ENCODE results near the gene PHF5A. TPM values are rescaled to one million over a fixed set of nuclear protein-coding genes. Genes with fewer than 3 reads are reported as not detected.
A peak's percentile ranks its signal among the peaks of the same experiment; 100 is the strongest.

PHF5A gene
- total and polyA plus RNA-seq, 7 experiments from 2014 or later: 22.4 to 63.9 (median 31.8) TPM

- ChIA-PET CTCF (no interaction called here), POLR2A (no interaction called here)
- H3K36me3 ChIP-seq (ENCODE audit: control insufficient read depth in 2 of 3, insufficient read depth in 3 of 3, low read length in 3 of 3): peaks cover 0 to 8% (median 0%) of the 10 kb centered on the region in 3 experiments
- no peak overlapping the region for H3K27ac ChIP-seq (ENCODE audit: low read depth, low read length)
- H3K36me3 Mint-ChIP-seq: peaks cover 0 to 10% (median 0%) of the 10 kb centered on the region in 5 donors
- H3K27me3 Mint-ChIP-seq: no peaks in the 10 kb centered on the region
- ATAC-seq (no peak), DNase-seq (no peak)
- H3K9me3 ChIP-seq (ENCODE audit: control insufficient read depth in 2 of 3, low read length in 3 of 3): no peaks in the 10 kb centered on the region
- no peak overlapping the region for H3K4me3 ChIP-seq (ENCODE audit: low read length)
- intact Hi-C loops (cut with micrococcal nuclease): no loop called here
- no peaks in the 10 kb centered on the region for H3K9me3 Mint-ChIP-seq
- no peaks in the 10 kb centered on the region for H3K27me3 ChIP-seq (ENCODE audit: control insufficient read depth in 2 of 2, insufficient read depth in 2 of 2, low read length in 2 of 2)
- H3K4me3 Mint-ChIP-seq: no peak overlapping the region
- no peaks in the 10 kb centered on the region for H3K4me1 ChIP-seq (ENCODE audit: control insufficient read depth in 2 of 2, insufficient read depth in 2 of 2, low read length in 2 of 2)
- H3K4me1 Mint-ChIP-seq: peaks cover 17 to 61% (median 51%) of the 10 kb centered on the region in 7 donors
- H3K27ac Mint-ChIP-seq: peak overlapping the region in 3 of 9 donors; percentile 28 to 73 (median 66)
Observed at GRCh38 chr22:41488596-41489385, 20.3 kb upstream of the PHF5A start.

GRCh38 chr22:41488076-41488475 lies 19.6 kb upstream of the PHF5A start:
- no peaks in the 10 kb centered on the region for H3K27me3 Mint-ChIP-seq
- H3K9me3 ChIP-seq (ENCODE audit: control insufficient read depth in 2 of 3, low read length in 3 of 3): no peaks in the 10 kb centered on the region
- H3K27ac ChIP-seq (ENCODE audit: low read depth, low read length): no peak overlapping the region
- H3K9me3 Mint-ChIP-seq: no peaks in the 10 kb centered on the region
- no peak for DNase-seq
- peaks cover 19 to 63% (median 53%) of the 10 kb centered on the region in 7 donors for H3K4me1 Mint-ChIP-seq
- intact Hi-C loops (cut with micrococcal nuclease): no loop called here
- POLR2A ChIA-PET: no interaction called here
- H3K36me3 ChIP-seq (ENCODE audit: control insufficient read depth in 2 of 3, insufficient read depth in 3 of 3, low read length in 3 of 3): peaks cover 0 to 8% (median 0%) of the 10 kb centered on the region in 3 experiments
- no peaks in the 10 kb centered on the region for H3K27me3 ChIP-seq (ENCODE audit: control insufficient read depth in 2 of 2, insufficient read depth in 2 of 2, low read length in 2 of 2)
- CTCF ChIA-PET: no interaction called here
- H3K27ac Mint-ChIP-seq: peak overlapping the region in 1 of 9 donors; percentile 66
- no peaks in the 10 kb centered on the region for H3K4me1 ChIP-seq (ENCODE audit: control insufficient read depth in 2 of 2, insufficient read depth in 2 of 2, low read length in 2 of 2)
- peaks cover 0 to 10% (median 0%) of the 10 kb centered on the region in 5 donors for H3K36me3 Mint-ChIP-seq
- H3K4me3 ChIP-seq (ENCODE audit: low read length): no peak overlapping the region
- no peak overlapping the region for H3K4me3 Mint-ChIP-seq
- no peak for ATAC-seq

GRCh38 chr22:41487037-41487935 lies 18.8 kb upstream of the PHF5A start:
- Mint-ChIP-seq H3K9me3 (no peaks in the 10 kb centered on the region), H3K36me3 (peaks cover 0 to 10% (median 0%) of the 10 kb centered on the region in 5 donors), H3K4me3 (no peak overlapping the region), H3K27me3 (no peaks in the 10 kb centered on the region), H3K4me1 (peaks cover 23 to 70% (median 60%) of the 10 kb centered on the region in 7 donors), H3K27ac (peak overlapping the region in 2 of 9 donors; percentile 3 to 30)
- no peaks in the 10 kb centered on the region for H3K9me3 ChIP-seq (ENCODE audit: control insufficient read depth in 2 of 3, low read length in 3 of 3)
- H3K27ac ChIP-seq (ENCODE audit: low read depth, low read length): no peak overlapping the region
- ChIA-PET CTCF (no interaction called here), POLR2A (no interaction called here)
- no peak for DNase-seq
- H3K4me3 ChIP-seq (ENCODE audit: low read length): no peak overlapping the region
- intact Hi-C loops (cut with micrococcal nuclease): no loop called here
- no peaks in the 10 kb centered on the region for H3K4me1 ChIP-seq (ENCODE audit: control insufficient read depth in 2 of 2, insufficient read depth in 2 of 2, low read length in 2 of 2)
- no peak for ATAC-seq
- no peaks in the 10 kb centered on the region for H3K27me3 ChIP-seq (ENCODE audit: control insufficient read depth in 2 of 2, insufficient read depth in 2 of 2, low read length in 2 of 2)
- peaks cover 0 to 8% (median 0%) of the 10 kb centered on the region in 3 experiments for H3K36me3 ChIP-seq (ENCODE audit: control insufficient read depth in 2 of 3, insufficient read depth in 3 of 3, low read length in 3 of 3)

GRCh38 chr22:41485033-41485432 lies 16.5 kb upstream of the PHF5A start:
- no peak overlapping the region for H3K27ac ChIP-seq (ENCODE audit: low read depth, low read length)
- CTCF ChIA-PET: interaction anchor here (0.6 kb wide), 1 partner anchor 78 kb away, joined by 3 read pairs; no protein-coding TSS in a partner anchor
- H3K36me3 Mint-ChIP-seq: peaks cover 0 to 10% (median 0%) of the 10 kb centered on the region in 5 donors

GRCh38 chr22:41482319-41482935 lies 13.9 kb upstream of the PHF5A start:
- H3K36me3 Mint-ChIP-seq: peaks cover 0 to 14% (median 0%) of the 10 kb centered on the region in 5 donors
- H3K4me3 ChIP-seq (ENCODE audit: low read length): no peak overlapping the region
- no peaks in the 10 kb centered on the region for H3K9me3 ChIP-seq (ENCODE audit: control insufficient read depth in 2 of 3, low read length in 3 of 3)
- CTCF ChIA-PET: no interaction called here
- no peak overlapping the region for H3K4me3 Mint-ChIP-seq
- H3K27ac Mint-ChIP-seq: peak overlapping the region in 4 of 9 donors; percentile 6 to 54 (median 20)
- H3K27ac ChIP-seq (ENCODE audit: low read depth, low read length): no peak overlapping the region
- ATAC-seq (no peak), DNase-seq (no peak)
- no peaks in the 10 kb centered on the region for H3K9me3 Mint-ChIP-seq
- POLR2A ChIA-PET: interaction anchor here (0.6 to 1.6 kb wide), 5 partner anchors 9 to 621 kb away, joined by 3 to 6 read pairs (median 4); partner anchors contain the start of genes ACO2 and PHF5A
- H3K4me1 Mint-ChIP-seq: peaks cover 18 to 67% (median 53%) of the 10 kb centered on the region in 7 donors
- peaks cover 0 to 14% (median 0%) of the 10 kb centered on the region in 3 experiments for H3K36me3 ChIP-seq (ENCODE audit: control insufficient read depth in 2 of 3, insufficient read depth in 3 of 3, low read length in 3 of 3)
- no peaks in the 10 kb centered on the region for H3K4me1 ChIP-seq (ENCODE audit: control insufficient read depth in 2 of 2, insufficient read depth in 2 of 2, low read length in 2 of 2)
- H3K27me3 ChIP-seq (ENCODE audit: control insufficient read depth in 2 of 2, insufficient read depth in 2 of 2, low read length in 2 of 2): no peaks in the 10 kb centered on the region
- no peaks in the 10 kb centered on the region for H3K27me3 Mint-ChIP-seq
- intact Hi-C loops (cut with micrococcal nuclease): no loop called here

More at GRCh38 chr22:41485033-41485432, 16.5 kb upstream of the PHF5A start:
- no peaks in the 10 kb centered on the region for H3K9me3 ChIP-seq (ENCODE audit: control insufficient read depth in 2 of 3, low read length in 3 of 3)
- Mint-ChIP-seq H3K4me3 (no peak overlapping the region), H3K27ac (peak overlapping the region in 2 of 9 donors; percentile 31 to 80), H3K27me3 (no peaks in the 10 kb centered on the region), H3K9me3 (no peaks in the 10 kb centered on the region), H3K4me1 (peaks cover 24 to 77% (median 69%) of the 10 kb centered on the region in 7 donors)
- H3K36me3 ChIP-seq (ENCODE audit: control insufficient read depth in 2 of 3, insufficient read depth in 3 of 3, low read length in 3 of 3): peaks cover 0 to 8% (median 0%) of the 10 kb centered on the region in 3 experiments
- intact Hi-C loops (cut with micrococcal nuclease): no loop called here
- H3K27me3 ChIP-seq (ENCODE audit: control insufficient read depth in 2 of 2, insufficient read depth in 2 of 2, low read length in 2 of 2): no peaks in the 10 kb centered on the region
- no peak overlapping the region for H3K4me3 ChIP-seq (ENCODE audit: low read length)
- ATAC-seq (no peak), DNase-seq (no peak)
- POLR2A ChIA-PET: interaction anchor here (0.6 to 1.1 kb wide), 3 partner anchors 22 to 42 kb away, joined by 3 read pairs; no protein-coding TSS in a partner anchor
- no peaks in the 10 kb centered on the region for H3K4me1 ChIP-seq (ENCODE audit: control insufficient read depth in 2 of 2, insufficient read depth in 2 of 2, low read length in 2 of 2)

- peaks cover 18 to 62% (median 48%) of the 10 kb centered on the region in 7 donors for H3K4me1 Mint-ChIP-seq
- H3K4me3 Mint-ChIP-seq: no peak overlapping the region
- DNase-seq (no peak), ATAC-seq (no peak)
- Histone ChIP-seq H3K27me3 (ENCODE audit: control insufficient read depth in 2 of 2, insufficient read depth in 2 of 2, low read length in 2 of 2) (no peaks in the 10 kb centered on the region), H3K4me3 (ENCODE audit: low read length) (no peak overlapping the region), H3K9me3 (ENCODE audit: control insufficient read depth in 2 of 3, low read length in 3 of 3) (no peaks in the 10 kb centered on the region), H3K27ac (ENCODE audit: low read depth, low read length) (no peak overlapping the region), H3K4me1 (ENCODE audit: control insufficient read depth in 2 of 2, insufficient read depth in 2 of 2, low read length in 2 of 2) (no peaks in the 10 kb centered on the region), H3K36me3 (ENCODE audit: control insufficient read depth in 2 of 3, insufficient read depth in 3 of 3, low read length in 3 of 3) (peaks cover 0 to 14% (median 0%) of the 10 kb centered on the region in 3 experiments)
- POLR2A ChIA-PET: interaction anchor here (0.6 to 1.6 kb wide), 5 partner anchors 10 to 621 kb away, joined by 3 to 6 read pairs (median 4); partner anchors contain the start of genes ACO2 and PHF5A
- no peaks in the 10 kb centered on the region for H3K9me3 Mint-ChIP-seq
- H3K27ac Mint-ChIP-seq: peak overlapping the region in 1 of 9 donors; percentile 6
- H3K36me3 Mint-ChIP-seq: peaks cover 0 to 12% (median 0%) of the 10 kb centered on the region in 5 donors
- H3K27me3 Mint-ChIP-seq: no peaks in the 10 kb centered on the region
- CTCF ChIA-PET: no interaction called here
- intact Hi-C loops (cut with micrococcal nuclease): no loop called here
Observed at GRCh38 chr22:41481925-41482318, 13.4 kb upstream of the PHF5A start.
